OCI-LY3 (cell line): ENCODE data around the gene CCSER1.

Experiments used
- CTCF ChIP-seq: fragments of 200-600, 300-600 bp; sonication (generic); IDR thresholded peaks from 2 replicates; pipeline ENCODE4 v1.5.1; 2014; ENCODE audit warnings: antibody characterized with exemption, low read length, low read depth
- EZH2phosphoT487 ChIP-seq: fragments of 200-600 bp; shearing (Covaris generic); IDR thresholded peaks from 2 replicates; pipeline ENCODE4 v1.6.1; 2018; ENCODE audit warnings: antibody characterized with exemption, mixed run types, low read depth

- TF ChIP-seq CTCF (no peak), EZH2phosphoT487 (no peak)
Measured at GRCh38 chr4:90142081-90142480, 14.9 kb downstream of the CCSER1 start.
